HepG2 (cell line): ENCODE data around the gene DIS3L2. TPM values are rescaled to one million over a fixed set of nuclear protein-coding genes. Genes with fewer than 3 reads are reported as not detected.

ENCODE experiments used
- ATAC-seq: fragments of 200-7000 bp; cut with Tn5 transposase; 3 replicates; pipeline ENCODE4 v1.9.1; 2020; ENCODE audit warnings: mild to moderate bottlenecking, moderate library complexity
- BruUV-seq: library from RNA; stranded (reverse); fragments of 400-500 nt; replicated peaks from 2 replicates; lab custom pipeline; 2021; lab: Mats Ljungman, UMichigan
- CTCF ChIA-PET: fragments of 300-600 bp; formaldehyde crosslinking; extraction: SDS; loops from one replicate; lab custom pipeline; 2021; ENCODE audit warnings: low total read pairs, inconsistent platforms, low intra/inter-chr PET ratio; lab: Yijun Ruan, JAX
- POLR2A ChIA-PET: fragments of 350-600 bp; sonication (Branson Sonifier 250); formaldehyde crosslinking; loops from one replicate; lab custom pipeline; 2020; ENCODE audit warnings: antibody characterized with exemption, inconsistent platforms; lab: Yijun Ruan, JAX
- DNase-seq: peaks from one replicate; pipeline ENCODE4 v3.0.0-alpha.2; 2015; ENCODE audit warnings: low spot score
- FAIRE-seq: peaks from 3 replicates; lab custom pipeline; 2011; peaks lifted over from hg19 to GRCh38; lab: Jason Lieb, UNC
- H2AFZ ChIP-seq: one replicate; pipeline ENCODE4 v1.6.1; 2011; ENCODE audit warnings: low read length, inconsistent platforms
- H3K27ac ChIP-seq: fragments of 300-600 bp; 3 replicates; pipeline ENCODE4 v1.8.0; 2011; ENCODE audit warnings: mixed run types, mild to moderate bottlenecking, mixed read lengths, low read length, inconsistent platforms; ENCODE audit not compliant: insufficient read depth; ENCODE audit errors: extremely low read length
- H3K27me3 ChIP-seq, 2 experiments: fragments of 200-600 bp in 1 of 2; 2 replicates in 1 of 2; 3 replicates in 1 of 2; pipeline versions ENCODE4 v1.6.0 to v1.8.0; 2011; ENCODE audit warnings: low read length in 2 of 2, mild to moderate bottlenecking in 2 of 2, moderate library complexity in 2 of 2, inconsistent platforms in 1 of 2; ENCODE audit not compliant: insufficient read depth in 2 of 2, control insufficient read depth in 1 of 2
- H3K36me3 ChIP-seq, 2 experiments: fragments of 200-600 bp in 1 of 2; replicated peaks in 1 of 2; 2 replicates in 1 of 2; 3 replicates in 1 of 2; pipeline versions ENCODE4 v1.5.1 to v1.8.0; 2011; ENCODE audit warnings: low read length in 2 of 2, inconsistent platforms in 1 of 2; ENCODE audit not compliant: insufficient read depth in 2 of 2, control insufficient read depth in 1 of 2
- H3K4me1 ChIP-seq: 2 replicates; pipeline ENCODE4 v1.5.1; 2012; ENCODE audit warnings: low read length, inconsistent platforms; ENCODE audit not compliant: insufficient read depth
- H3K4me2 ChIP-seq: 2 replicates; pipeline ENCODE4 v1.6.0; 2011; ENCODE audit warnings: low read depth, low read length, inconsistent platforms
- H3K4me3 ChIP-seq, 3 experiments: fragments of 200-600 bp in 1 of 3; sonication (generic), shearing (Covaris generic) in 1 of 3; replicated peaks in 1 of 3; 2 replicates each; pipeline ENCODE4 v1.5.1; 2011 to 2016; ENCODE audit warnings: low read length in 3 of 3, inconsistent platforms in 2 of 3, low read depth in 2 of 3, mild to moderate bottlenecking in 2 of 3, control low read depth in 1 of 3, mixed read lengths in 1 of 3; ENCODE audit not compliant: insufficient read depth in 1 of 3
- H3K79me2 ChIP-seq: one replicate; pipeline ENCODE4 v1.6.1; 2011; ENCODE audit warnings: low read length, inconsistent platforms; ENCODE audit not compliant: insufficient read depth
- H3K9ac ChIP-seq: 2 replicates; pipeline ENCODE4 v1.6.0; 2011; ENCODE audit warnings: mild to moderate bottlenecking, low read depth, low read length, inconsistent platforms; ENCODE audit not compliant: insufficient read depth
- H3K9me3 ChIP-seq: 2 replicates; pipeline ENCODE4 v1.5.1; 2012; ENCODE audit warnings: mild to moderate bottlenecking, low read length
- H4K20me1 ChIP-seq: 2 replicates; pipeline ENCODE4 v1.6.0; 2011; ENCODE audit warnings: inconsistent platforms, mild to moderate bottlenecking, low read length, moderate library complexity; ENCODE audit not compliant: insufficient read depth
- DNMT3B ChIP-seq: conservative IDR thresholded peaks from 2 replicates; pipeline ENCODE4 v1.6.1; 2016; ENCODE audit warnings: missing biosample characterization, control low read depth
- ETV5 ChIP-seq: IDR thresholded peaks from 2 replicates; pipeline ENCODE4 v1.6.1; 2018; ENCODE audit warnings: missing biosample characterization, missing genetic modification reagents, inconsistent platforms, borderline replicate concordance
- HOXA9 ChIP-seq: sonication (generic); formaldehyde crosslinking; IDR thresholded peaks from 2 replicates; pipeline ENCODE4 v1.8.1; 2022; ENCODE audit warnings: missing genetic modification reagents, mild to moderate bottlenecking, moderate library complexity, borderline replicate concordance
- KDM2A ChIP-seq: sonication (generic); formaldehyde crosslinking; IDR thresholded peaks from 2 replicates; pipeline ENCODE4 v1.4.0; 2020; ENCODE audit warnings: low read depth, missing genetic modification reagents, borderline replicate concordance
- NFATC3 ChIP-seq: sonication (generic); formaldehyde crosslinking; IDR thresholded peaks from 2 replicates; pipeline ENCODE4 v1.5.1; 2020; ENCODE audit warnings: mild to moderate bottlenecking, missing genetic modification reagents
- STAT6 ChIP-seq: sonication (generic); formaldehyde crosslinking; IDR thresholded peaks from 2 replicates; pipeline ENCODE4 v1.4.0; 2020; ENCODE audit warnings: missing genetic modification reagents, mild to moderate bottlenecking, borderline replicate concordance
- ZNF431 ChIP-seq: sonication (generic); formaldehyde crosslinking; IDR thresholded peaks from 2 replicates; pipeline ENCODE4 v1.9.0; 2022; ENCODE audit warnings: missing genetic modification reagents, low read depth, mild to moderate bottlenecking, borderline replicate concordance
- WGBS: methylation state at CpG from one replicate; pipeline ENCODE4 v1.1.6; 2017; ENCODE audit warnings: low lambda C conversion rate; 5-methylcytosine and 5-hydroxymethylcytosine counted together
- in situ Hi-C: cut with HindIII; loops from 2 replicates; pipeline ENCODE4 v1.10.0; 2017; ENCODE audit warnings: low pct_unique_long_range_greater_than_20kb; ENCODE audit not compliant: extremely low pct_ligation_motif_present
- intact Hi-C: fragments of 100-400 bp; cut with micrococcal nuclease; formaldehyde crosslinking; loops from one replicate; pipeline ENCODE4 v1.10.0; 2022; ENCODE audit not compliant: unreplicated experiment
- polyA plus RNA-seq, 8 experiments: library from polyadenylated mRNA; depleted of rRNA in 3 of 8; stranded (reverse) in 7 of 8; unstranded in 1 of 8; fragments of >200 nt; fragmentation: Illumina TruSeq in 4 of 8; extraction: Trizol in 4 of 8; gene quantifications; 2 replicates each; pipeline versions ENCODE4 v1.2.1 to v1.2.3, GENCODE V29; 2011 to 2016; ENCODE audit warnings: low read depth in 4 of 8, missing spikeins in 1 of 8, mixed read lengths in 1 of 8; ENCODE audit not compliant: insufficient read depth in 1 of 8
- total RNA-seq, 5 experiments: library from RNA; depleted of rRNA; stranded (reverse); fragments of >200 nt; fragmentation: Illumina TruSeq; extraction: Trizol; gene quantifications; 2 replicates each; pipeline ENCODE4 v1.2.3, GENCODE V29; 2016; ENCODE audit warnings: low read depth in 1 of 5

Gene DIS3L2
- total and polyA plus RNA-seq, 2 of the 13 experiments (the other 11 are each of a cell fraction or from before 2014, with no cell fraction given): 7.0 to 23.9 TPM

DNA sequence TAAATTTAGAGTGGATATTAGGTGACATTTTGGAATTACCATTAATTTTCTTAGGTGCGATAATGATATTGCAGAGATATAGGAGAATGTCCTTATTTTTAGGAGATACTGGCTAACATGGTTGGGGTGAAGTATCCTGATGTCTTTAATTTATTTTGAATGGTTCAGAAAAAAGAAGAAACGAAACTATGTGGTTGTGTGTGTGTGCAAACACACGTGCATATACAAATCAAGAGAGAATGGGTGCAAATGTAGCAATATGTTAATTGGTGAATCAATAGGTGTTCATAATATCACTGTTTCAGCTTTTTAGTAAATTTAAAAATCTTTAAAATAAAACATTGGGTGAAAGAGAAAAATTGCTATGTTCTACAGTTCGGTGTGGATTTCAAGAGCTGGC is 140.9 kb downstream of the DIS3L2 start (continued):
- TF ChIP-seq STAT6 (CRISPR knock-in tag) (no peak), ETV5 (CRISPR knock-in tag) (no peak), ZNF431 (CRISPR knock-in tag) (no peak), DNMT3B (CRISPR knock-in tag) (no peak)

GRCh38 chr2:232103140-232103737 is 141.7 kb downstream of the DIS3L2 start:
- Histone ChIP-seq H3K9me3 (no peaks in the 10 kb centered on the region), H4K20me1 (no peaks in the 10 kb centered on the region)
- TF ChIP-seq NFATC3 (no peak), KDM2A (no peak), HOXA9 (CRISPR knock-in tag) (no peak)
- TF ChIP-seq, all 625 proteins: peak for 0
- intact Hi-C loops (no loop called here), in situ Hi-C loops (no loop called here)
- no peak for FAIRE-seq
- no peaks in the 10 kb centered on the region for H3K36me3 ChIP-seq
- H3K27me3 ChIP-seq: no peaks in the 10 kb centered on the region
- no peak overlapping the region for H3K4me3 ChIP-seq
- no peak for ATAC-seq
- POLR2A ChIA-PET: no interaction called here
- H3K4me1 ChIP-seq: no peaks in the 10 kb centered on the region
- CTCF ChIA-PET: no interaction called here
- 97% methylated on average over 2 of the region's 2 CpGs for WGBS
- H2AFZ ChIP-seq: no peak overlapping the region
- no peak overlapping the region for H3K4me2 ChIP-seq
- H3K27ac ChIP-seq: no peak overlapping the region
- DNase-seq: no peak
- BruUV-seq: no TSS peak
- H3K9ac ChIP-seq: no peak overlapping the region
- H3K79me2 ChIP-seq: no peaks in the 10 kb centered on the region
